Measurements from ENCODE around the gene TRIM68.

DNA sequence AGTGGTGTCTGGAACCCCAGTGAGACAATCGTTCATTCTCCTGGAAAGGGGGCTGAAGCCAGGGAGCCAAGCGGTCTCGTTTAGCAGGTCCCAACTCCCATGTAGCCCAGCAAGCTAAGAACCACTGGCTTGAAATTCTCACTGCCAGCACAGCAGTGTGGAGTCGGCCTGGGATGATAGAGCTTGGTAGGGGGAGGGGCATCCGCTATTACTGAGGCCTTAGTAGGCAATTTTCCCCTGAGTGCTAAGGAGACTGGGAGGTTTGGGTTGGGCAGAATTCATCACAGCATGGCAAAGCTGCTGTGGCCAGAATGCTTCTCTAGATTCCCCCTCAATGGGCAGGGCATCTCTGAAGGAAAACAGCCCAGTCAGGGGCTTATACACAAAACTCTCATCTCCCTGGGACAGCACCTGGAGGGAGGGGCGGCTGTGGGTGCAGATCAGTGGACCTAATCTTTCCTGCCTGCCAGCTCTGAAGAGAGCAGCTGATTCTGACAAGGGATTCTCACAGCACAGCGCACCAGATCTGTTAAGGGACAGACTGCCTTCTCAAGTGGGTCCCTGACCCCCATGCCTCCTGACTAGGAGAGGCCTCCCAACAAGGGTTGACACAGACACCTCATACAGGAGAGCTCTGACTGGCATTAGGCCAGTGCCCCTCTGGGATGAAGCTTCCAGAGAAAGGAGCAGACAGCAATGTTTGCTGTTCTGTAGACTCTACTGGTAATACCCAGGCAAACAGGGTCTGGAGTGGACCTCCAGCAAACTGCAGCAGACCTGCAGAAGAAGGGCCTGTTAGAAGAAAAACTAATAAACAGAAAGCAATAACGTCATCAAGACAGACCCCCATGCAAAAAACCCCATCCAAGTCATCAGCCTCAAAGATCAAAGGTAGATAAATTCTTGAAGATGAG is 48.2 kb downstream of the TRIM68 start:
- TF ChIP-seq SIX1 (CRISPR knock-in tag; IDR thresholded peaks at IDR 0.05; ENCODE audit: borderline replicate concordance), result no peak
- TF ChIP-seq ZSCAN12 (CRISPR knock-in tag; IDR thresholded peaks at IDR 0.05), result no peak
- no peak for TF ChIP-seq NPAS2 (CRISPR knock-in tag; IDR thresholded peaks at IDR 0.05; ENCODE audit: borderline replicate concordance)
- TF ChIP-seq HOXD1 (CRISPR knock-in tag; IDR thresholded peaks at IDR 0.05), result no peak
- TF ChIP-seq HNRNPUL1 (IDR thresholded peaks at IDR 0.05; ENCODE audit: low read depth, low read length), result no peak
- no peak for TF ChIP-seq DMTF1 (CRISPR knock-in tag; IDR thresholded peaks at IDR 0.05)
- TF ChIP-seq KLF12 (CRISPR knock-in tag; IDR thresholded peaks at IDR 0.05; ENCODE audit: borderline replicate concordance), result no peak
- TF ChIP-seq NBN (conservative IDR thresholded peaks at IDR 0.05), result no peak
- TF ChIP-seq, protein P1, sequence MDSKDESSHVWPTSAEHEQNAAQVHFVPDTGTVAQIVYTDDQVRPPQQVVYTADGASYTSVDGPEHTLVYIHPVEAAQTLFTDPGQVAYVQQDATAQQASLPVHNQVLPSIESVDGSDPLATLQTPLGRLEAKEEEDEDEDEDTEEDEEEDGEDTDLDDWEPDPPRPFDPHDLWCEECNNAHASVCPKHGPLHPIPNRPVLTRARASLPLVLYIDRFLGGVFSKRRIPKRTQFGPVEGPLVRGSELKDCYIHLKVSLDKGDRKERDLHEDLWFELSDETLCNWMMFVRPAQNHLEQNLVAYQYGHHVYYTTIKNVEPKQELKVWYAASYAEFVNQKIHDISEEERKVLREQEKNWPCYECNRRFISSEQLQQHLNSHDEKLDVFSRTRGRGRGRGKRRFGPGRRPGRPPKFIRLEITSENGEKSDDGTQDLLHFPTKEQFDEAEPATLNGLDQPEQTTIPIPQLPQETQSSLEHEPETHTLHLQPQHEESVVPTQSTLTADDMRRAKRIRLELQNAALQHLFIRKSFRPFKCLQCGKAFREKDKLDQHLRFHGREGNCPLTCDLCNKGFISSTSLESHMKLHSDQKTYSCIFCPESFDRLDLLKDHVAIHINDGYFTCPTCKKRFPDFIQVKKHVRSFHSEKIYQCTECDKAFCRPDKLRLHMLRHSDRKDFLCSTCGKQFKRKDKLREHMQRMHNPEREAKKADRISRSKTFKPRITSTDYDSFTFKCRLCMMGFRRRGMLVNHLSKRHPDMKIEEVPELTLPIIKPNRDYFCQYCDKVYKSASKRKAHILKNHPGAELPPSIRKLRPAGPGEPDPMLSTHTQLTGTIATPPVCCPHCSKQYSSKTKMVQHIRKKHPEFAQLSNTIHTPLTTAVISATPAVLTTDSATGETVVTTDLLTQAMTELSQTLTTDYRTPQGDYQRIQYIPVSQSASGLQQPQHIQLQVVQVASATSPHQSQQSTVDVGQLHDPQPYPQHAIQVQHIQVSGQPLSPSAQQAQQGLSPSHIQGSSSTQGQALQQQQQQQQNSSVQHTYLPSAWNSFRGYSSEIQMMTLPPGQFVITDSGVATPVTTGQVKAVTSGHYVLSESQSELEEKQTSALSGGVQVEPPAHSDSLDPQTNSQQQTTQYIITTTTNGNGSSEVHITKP (CRISPR knock-in tag; IDR thresholded peaks at IDR 0.05; ENCODE audit: low read depth), result no peak
- TF ChIP-seq ZNF18 (CRISPR knock-in tag; IDR thresholded peaks at IDR 0.05; ENCODE audit: insufficient replicate concordance), result no peak
- no peak for TF ChIP-seq TAF1 (CRISPR knock-in tag; IDR thresholded peaks at IDR 0.05)
- TF ChIP-seq NFE2L1 (CRISPR knock-in tag; IDR thresholded peaks at IDR 0.05; ENCODE audit: borderline replicate concordance), result no peak

Measured in HepG2 (cell line).